ENCODE data around the gene SLC35B1.
A peak's percentile ranks its signal among the peaks of the same experiment; 100 is the strongest.

The SLC35B1 gene, protein sequence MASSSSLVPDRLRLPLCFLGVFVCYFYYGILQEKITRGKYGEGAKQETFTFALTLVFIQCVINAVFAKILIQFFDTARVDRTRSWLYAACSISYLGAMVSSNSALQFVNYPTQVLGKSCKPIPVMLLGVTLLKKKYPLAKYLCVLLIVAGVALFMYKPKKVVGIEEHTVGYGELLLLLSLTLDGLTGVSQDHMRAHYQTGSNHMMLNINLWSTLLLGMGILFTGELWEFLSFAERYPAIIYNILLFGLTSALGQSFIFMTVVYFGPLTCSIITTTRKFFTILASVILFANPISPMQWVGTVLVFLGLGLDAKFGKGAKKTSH

DNA sequence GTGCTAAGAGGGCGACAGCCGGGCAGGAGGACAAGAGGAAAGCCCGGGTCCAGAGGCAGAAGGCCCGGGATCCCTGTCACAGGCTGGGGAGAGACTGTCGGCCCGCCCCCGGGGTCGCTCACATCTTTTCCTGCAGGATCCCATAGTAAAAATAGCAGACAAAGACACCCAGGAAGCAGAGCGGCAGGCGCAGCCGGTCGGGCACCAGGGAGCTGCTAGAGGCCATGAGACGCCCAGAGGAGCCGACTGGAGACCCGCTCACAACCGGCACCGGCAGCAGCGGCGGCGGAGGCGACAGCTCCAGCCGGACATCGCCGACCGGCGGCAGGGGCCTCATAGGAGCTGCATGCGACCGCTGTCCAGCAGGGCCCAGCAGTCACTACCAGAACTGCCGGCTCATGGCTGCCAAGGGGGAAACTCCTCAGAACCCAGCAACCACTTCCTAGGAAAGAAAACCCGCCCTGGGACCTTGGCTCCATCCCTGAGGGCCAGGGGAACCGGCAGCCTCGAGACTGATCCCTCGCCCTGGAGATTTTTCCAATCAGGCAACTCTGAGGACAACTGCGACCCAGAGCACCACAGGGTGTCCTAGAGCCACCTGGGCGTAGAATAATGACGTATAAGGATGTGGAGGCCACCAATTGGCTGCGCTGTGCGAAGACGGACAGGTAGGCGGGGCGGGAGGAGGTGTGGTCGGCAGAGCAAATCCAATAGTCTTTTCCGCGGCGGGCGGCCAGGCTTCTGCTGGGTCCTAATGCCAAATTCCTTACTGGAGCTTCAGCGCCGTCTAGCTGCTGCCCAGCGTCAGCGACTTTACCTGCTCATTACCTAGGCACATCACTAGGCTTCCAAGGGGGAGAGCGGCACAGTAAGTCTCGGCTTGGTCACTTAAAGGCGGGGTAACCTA lies at the start of gene SLC35B1:
Gene SLC35B1, minus strand, starts transcription at position 357 of the 907 bp plus-strand sequence. Its CDS starts 131 bp downstream, at position 226.
- peak; percentile 99 for DNase-seq (ENCODE audit: low spot score)

DNA sequence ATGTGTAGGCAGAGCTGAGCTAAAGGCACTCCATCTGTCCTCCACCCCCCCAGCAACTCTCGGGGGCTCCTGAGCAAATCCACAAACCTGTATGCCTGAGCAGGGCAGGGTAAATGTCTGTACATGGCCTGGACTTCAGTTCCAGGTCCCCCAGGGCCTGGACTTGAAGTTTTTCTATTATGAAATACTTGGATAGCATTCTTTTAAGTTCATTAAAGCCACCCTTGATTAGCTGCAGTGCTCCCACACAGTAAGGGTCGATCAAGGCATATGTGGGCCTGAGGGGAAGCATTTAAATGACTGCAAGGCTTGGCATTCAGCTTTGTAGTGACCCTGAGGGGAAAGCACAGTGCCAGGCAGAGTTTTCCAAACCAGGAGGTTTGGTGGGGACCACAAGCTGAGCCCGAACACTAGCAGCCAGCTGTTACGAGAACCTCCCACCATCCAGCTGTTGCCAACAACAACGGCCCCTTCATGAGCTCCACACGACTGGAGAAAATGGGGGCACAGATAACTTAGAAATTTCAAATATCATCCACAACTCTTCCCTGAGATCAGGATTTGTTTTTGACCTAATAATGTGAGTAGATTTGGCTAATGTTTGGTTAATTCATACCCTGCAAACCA lies 49.5 kb upstream of the SLC35B1 start:
- no peak for DNase-seq (ENCODE audit: low spot score)

DNA sequence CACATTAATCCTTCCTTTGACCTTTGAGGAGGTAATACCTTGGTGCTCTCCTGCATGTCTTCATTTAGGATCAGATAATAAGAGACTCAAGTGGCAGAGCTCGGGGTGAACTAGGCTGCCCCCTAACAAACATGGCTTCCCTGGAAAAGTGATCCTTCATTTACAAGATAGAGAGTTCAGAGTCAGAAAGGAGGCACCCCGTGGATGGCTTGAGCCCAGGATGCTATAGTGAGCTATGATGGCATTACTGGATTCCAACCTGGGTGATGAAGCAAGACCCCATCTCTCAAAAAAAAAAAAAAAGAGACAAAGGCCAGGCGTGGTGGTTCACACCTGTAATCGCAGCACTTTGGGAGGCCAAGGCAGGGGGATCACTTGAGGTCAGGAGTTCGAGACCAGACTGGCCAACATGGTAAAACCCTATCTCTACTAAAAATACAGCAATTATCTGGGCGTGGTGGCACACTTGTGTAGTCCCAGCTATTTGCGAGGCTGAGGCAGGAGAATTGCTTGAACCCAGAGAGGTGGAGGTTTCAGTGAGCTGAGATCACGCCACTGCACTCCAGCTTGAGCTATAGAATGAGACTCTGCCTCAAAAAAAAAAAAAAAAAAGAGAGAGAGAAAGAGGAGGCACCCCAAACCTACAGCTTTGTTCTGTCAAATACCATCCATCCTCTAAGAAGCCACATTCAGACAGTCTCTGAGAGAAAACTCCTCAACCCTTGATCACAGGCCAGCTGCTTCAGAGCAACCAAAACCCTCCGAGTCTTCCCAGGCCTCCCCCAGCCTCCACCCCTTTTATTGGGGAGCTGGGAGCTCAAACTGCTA lies 48.8 kb upstream of the SLC35B1 start:
- DNase-seq (ENCODE audit: low spot score), result no peak

DNA sequence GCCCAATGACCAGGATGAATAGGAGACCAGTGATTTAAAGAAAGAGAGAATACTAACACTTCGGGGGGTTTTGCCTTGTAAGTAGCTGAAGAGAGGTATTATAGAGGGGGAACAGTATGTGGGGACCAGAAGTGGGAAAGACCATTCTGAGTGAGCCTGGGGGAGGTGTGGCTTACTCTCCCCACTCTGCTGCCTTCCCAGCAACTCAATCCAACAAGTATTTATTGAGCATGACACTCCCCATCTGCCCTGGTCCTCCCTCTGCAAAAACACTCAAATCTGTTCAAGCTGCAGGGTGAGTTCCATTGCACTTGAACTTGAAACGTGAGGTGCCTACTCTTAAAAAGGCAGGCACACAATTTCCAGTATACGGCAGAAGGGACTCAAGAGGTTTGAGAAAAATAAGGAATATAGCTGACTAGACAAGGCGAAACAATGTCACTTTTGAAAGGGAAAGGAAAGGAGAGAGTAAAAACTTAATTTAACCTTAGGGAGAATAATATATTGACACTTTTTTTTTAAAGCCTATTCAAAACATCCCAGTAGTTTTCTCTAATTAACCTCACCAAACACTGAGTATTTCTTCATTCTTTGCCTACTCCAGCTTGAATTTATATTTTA lies 48.0 kb upstream of the SLC35B1 start:
- no peak for DNase-seq (ENCODE audit: low spot score)

DNA sequence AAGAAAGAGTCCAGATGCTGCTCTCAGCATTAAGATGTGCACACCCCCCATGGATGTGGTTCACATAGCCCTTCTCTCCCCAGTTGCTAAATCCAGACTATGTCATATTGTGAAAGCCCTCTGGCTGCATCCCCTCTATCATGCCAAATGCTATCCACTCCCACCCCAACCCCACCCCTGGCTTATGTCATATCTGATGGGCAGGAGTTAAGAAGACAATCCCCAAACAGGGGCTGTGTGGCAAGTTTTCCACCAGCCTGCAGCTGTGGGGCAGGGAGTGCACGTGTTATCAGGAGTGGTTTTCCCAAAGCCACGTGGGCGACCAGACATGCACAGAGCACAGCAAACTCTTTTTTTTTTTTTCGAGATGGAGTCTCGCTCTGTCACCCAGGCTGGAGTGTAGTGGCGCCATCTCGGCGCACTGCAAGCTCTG lies 46.2 kb upstream of the SLC35B1 start:
- DNase-seq (ENCODE audit: low spot score), result peak; percentile 19

DNA sequence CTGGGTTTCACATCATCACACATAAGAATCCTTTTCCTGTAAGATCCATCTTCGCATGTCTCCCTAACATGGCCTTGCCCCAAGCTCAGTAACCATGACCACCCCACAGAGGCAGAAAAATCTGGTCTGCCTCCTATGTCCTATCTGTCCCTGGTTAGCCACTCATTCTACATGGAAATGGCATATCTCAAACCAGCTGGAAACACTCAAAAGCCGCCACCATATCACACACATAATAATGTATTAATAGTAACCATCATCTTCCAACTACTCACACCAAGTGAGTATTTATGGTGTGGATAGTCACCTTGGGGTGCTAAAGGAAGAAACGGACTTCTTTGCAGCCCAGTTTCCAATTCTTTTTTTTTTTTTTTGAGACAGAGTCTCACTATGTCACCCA lies 44.7 kb upstream of the SLC35B1 start:
- no peak for DNase-seq (ENCODE audit: low spot score)

DNA sequence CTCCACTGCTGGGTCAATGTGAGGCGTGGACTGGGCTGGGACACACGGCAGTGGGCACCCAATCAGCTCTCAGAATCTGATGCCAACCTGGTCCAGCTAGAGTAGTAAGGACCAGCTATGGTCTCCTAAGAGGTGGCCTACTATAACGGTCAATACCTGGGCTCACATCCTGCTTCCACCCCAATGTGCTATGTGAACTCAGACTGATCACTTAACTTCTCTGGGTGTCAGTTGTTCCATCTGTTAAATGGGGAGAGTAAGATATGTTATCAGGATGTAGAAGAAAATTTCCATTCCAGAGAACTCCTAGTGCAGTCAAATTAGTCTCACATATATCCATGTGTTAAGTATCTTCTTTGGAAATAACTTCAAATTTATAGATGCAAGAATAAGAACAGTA lies 42.0 kb upstream of the SLC35B1 start:
- DNase-seq (ENCODE audit: low spot score), result no peak

DNA sequence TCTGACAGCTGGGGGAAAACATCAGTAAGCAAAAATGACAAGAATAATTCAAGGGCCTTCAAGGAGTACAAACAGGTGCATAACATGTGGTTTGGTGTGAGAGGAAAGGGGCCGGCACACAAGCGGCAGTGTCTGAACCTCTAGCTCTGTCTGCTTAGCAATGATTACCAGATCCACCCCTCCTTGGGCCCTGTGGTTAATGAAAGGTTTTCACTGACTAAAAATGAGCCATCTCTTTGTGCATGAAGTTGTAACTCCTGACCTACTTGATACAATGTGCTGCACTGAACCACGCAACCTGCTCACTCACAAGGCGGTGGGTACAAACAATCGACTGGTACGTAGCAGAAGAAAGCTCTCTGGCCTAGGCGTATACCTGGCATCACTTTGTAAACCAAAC lies 41.0 kb upstream of the SLC35B1 start:
- DNase-seq (ENCODE audit: low spot score), result no peak

DNA sequence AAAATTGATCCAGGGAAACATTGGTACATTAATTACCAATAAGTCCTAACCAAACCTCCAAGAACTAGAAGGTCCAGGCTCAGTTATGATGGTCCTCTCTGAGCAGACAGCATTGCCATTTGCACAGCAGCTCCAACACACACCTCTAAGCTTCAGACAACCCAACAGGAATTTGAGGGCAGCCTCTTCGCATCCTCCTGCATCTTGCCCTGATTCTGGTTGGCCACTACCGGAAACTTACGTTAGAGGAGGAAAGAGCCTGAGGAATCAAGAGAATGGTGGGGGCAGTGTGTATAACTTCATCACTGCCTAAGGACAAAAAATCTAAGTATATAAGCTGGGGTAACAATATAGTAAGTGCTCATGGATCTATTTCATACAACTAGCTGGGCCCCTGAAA lies 40.5 kb upstream of the SLC35B1 start:
- no peak for DNase-seq (ENCODE audit: low spot score)

DNA sequence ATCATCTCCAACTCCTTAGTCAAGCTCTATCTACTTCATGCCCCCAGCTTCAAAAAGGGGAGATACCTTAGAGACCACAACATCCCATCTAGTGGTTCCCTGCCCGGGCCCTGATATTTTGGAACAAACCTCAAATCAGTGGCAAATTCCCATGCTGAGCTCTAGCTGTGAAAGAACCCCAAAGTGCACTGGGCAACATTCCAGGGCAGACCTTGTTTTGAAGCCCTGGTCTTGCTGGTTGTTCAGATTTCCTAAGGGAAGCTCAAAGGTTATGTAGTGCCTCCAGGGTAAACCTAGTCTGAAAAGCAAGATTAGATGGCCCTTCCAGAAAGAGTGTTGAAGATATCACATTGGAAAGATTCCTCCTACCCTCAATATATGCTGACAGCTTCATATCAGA lies 39.9 kb upstream of the SLC35B1 start:
- DNase-seq (ENCODE audit: low spot score), result no peak

DNA sequence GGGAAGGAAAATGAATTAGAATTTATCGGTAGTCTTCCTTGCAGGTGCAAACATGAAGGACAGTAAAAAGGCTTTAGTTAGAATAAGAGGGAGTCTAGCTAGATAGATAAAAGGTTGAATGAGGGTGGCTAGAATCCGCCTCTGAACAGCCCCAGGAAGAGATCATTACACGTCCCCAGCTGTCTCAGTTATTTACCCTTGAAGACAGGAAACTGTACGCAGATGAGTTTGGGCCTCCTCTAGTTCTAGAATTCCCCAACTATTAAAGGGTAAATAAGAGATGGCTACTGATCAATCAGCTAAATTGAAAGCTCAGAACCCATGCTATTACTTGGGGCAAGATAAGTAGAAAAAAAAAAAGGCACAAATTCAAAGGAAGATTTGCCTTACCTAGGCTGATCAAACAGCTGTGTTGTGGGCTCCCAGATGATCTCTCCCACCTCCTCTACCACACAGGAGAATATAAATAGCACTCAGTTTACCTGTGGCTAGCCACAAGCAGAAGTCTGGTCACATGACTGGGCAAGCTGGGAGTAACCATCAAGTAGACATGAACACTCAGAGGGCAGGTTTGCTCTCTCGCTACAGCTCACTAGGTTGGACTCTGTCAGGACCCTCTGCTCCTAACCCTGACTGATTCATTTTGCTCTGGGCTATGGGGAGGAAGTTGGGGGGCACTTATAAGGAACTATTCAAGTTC lies 39.2 kb upstream of the SLC35B1 start:
- DNase-seq (ENCODE audit: low spot score), result no peak

DNA sequence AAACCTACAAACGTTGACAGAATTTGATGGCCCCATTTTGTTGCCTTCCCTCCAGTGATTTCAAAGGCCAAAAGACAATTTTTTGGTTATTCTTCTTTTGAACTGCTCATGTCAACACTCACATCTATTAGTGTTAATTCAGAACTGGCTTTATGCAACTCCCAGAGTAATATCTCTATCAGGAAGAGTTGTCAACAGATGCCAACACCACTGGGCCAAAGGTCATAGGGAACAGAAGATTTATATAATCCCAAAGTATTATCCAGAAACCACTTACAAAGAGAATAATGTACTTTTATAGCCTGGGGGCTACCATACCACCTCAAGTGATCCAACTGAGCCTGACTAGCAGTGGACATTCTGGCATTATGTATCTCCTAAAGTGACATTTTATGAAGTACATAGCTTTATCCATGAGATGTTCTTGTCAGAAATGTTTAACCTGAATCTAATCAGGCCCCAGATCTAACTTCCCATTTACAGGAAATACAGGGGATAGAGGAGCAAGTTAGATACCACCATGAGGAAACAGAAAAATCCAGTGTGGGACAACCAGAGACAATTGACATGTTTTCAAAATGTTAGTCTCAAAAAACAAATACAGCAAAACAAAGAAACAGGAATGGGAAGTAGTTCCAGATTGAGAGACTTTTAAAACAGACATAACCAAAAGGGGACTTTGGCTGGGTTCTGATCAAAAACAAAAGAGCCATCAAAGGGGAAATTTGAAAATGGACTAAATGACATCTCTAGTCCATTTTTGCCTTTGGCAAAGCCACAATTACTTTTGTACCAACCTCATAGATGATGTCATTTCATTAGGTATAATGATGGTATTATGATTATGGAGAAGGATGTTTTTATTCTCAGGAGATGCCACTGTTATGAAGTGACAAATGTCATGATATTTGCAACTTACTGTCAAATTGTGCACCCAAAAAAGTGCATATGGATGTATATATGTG lies 37.7 kb upstream of the SLC35B1 start:
- no peak for DNase-seq (ENCODE audit: low spot score)

DNA sequence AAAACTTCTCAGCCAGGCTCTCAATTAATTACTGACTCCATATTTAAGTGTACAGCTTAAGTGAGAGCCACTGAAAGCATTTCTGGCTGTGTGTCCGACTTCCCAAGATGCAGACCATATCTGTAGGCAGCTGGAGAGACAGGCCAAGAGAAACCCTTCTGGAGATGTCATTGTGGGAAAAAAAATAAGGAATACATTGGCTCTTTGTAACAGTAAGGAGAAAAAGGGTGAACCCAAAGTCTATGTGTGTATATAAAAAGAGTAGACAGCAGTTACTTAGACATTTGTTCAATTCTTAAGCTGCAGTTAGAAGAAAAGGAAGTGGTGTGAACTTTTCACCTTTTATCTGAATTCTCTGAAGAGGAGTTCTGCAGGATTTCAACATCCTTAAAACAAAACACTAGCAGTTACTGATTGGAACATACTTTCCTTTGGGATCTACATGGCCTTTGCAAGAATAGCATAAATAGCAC lies 34.4 kb upstream of the SLC35B1 start:
- no peak for DNase-seq (ENCODE audit: low spot score)

DNA sequence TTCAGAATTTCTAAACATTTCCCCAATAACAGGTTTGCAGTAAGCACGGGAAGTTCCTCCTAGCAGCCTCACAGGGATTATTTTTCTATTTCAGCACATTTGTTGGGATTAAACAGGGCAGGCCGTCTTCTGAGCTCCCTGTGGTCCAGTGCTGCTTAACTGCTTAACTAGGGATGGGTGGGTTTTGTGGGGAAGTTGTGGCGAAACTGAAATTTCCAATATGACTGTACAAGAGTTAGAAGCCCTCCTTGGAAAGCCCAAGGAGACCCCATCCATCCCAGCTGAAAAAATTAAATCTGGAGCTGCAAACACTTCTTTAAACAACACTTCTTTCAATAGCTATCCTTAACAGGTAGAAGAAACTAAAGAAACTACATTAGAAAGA lies 33.9 kb upstream of the SLC35B1 start:
- no peak for DNase-seq (ENCODE audit: low spot score)

DNA sequence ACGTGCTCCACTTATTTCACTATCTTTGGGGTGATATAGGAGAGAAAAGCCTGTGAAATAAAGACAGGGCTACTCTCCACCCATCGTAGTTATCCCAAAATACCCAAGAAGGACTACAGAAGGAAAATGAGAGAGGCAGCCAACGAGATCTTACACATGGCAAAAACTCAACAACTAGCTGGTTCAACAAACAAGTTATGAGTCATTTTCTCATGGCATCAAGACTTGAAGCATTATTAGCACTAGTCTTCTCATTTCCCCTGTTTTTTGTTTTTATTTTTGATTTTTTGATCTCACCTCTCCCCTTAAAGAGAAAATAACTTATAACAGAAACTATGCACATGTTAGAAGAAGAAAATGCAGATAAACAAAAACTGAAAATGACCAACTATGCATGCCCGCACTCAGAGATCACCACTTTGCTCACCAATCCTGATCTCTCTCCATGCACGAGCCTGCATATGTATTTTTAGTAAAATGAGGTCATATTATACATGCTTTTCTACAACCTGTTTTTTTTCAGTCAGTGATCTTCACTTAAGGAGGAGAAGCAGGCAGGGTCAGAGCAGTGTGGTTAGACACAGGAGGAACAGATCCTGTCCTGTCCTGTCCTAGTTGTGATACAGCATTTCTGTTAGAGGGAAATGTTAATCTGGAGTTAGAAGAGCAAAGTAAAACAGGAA lies 33.4 kb upstream of the SLC35B1 start:
- DNase-seq (ENCODE audit: low spot score), result peak; percentile 39

DNA sequence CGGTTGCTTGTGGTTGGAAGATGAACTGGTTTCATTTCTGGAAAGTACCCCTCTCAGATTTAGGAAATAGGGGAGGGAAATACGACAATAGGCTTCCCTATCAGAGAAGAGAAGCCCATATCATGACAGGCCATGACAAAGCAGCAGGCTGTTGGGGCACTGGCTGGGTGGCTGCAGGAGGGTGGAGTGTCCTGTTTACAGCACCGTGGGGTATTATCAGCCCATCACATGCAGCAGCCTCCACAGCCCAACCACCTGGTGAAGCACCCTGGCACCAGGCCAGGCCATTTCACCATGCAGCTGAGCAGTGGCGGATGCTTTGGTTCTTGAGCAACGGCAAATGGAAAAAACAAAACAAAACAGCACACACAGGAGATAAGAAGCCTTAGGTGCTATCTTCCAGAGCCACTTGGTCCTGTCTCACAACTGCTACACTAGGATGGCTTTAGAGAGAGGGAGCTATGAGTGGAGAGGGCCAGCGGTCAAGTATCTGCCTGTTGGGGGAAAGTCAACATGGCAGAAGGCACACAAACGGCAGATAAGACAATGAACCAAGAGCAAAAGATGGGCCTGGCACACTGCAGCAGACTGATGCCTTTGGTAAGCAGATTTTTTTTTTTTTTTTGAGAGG lies 32.0 kb upstream of the SLC35B1 start:
- no peak for DNase-seq (ENCODE audit: low spot score)

DNA sequence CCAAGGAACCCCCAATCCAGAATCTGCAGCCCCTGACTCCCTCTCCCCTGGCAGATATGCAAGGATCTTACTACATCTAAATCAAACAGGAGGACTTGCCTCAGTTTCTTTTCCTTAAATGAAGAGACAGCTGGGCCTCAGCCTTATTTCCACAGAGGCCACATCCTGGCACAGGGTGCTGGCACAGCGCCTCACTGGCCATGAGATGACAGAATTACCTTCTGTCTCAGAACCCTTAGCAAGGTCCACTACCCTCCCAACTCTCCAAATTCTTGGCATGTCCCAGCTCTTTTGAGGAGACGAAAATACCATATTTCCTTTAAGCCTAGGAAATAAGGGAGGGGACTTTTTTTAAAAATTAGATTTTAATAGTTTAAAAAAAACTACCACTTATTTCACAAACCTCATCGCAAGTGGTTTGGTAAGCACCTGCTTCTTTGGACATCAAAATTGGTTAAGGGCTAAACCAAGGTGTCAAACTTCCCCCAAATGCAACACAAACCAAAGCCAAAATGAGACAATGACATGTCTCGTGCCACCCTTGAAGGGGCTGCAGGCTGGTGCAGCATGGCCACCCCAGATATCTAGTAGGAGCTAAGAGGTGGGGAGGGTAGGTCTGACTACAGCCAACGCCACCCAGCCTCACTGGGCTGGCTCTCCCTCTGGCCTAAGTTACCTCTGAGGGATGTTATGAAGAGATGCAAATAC lies 30.8 kb upstream of the SLC35B1 start:
- no peak for DNase-seq (ENCODE audit: low spot score)

Measured in GM03348 (cell line).